Measurements from ENCODE around the gene XYLT1.

DNA sequence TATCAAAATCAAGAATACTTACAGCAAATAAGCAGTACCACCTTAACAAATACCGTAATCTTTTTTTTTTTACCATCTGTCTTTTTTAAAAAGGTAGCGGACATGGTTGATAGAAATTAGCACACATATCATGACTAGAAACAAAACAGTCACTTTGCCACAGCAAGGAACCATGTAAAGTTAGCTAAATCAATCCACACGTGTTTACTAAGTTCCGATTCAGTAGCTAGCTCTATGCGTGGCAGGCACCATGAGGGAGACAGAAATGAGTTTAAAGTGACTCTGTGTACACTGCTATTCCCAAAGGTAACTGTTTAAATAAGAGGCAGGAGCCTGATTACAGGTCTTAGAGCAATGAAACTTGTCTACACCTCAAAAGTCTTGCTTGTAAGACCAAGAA lies 108.6 kb downstream of the XYLT1 start:
- no peak for TF ChIP-seq EZH2 (IDR thresholded peaks at IDR 0.05; ENCODE audit: borderline replicate concordance, control insufficient read depth, low read depth, low read length)
- no peak for TF ChIP-seq TCF7 (IDR thresholded peaks at IDR 0.05; ENCODE audit: borderline replicate concordance)
- TF ChIP-seq, protein P1, sequence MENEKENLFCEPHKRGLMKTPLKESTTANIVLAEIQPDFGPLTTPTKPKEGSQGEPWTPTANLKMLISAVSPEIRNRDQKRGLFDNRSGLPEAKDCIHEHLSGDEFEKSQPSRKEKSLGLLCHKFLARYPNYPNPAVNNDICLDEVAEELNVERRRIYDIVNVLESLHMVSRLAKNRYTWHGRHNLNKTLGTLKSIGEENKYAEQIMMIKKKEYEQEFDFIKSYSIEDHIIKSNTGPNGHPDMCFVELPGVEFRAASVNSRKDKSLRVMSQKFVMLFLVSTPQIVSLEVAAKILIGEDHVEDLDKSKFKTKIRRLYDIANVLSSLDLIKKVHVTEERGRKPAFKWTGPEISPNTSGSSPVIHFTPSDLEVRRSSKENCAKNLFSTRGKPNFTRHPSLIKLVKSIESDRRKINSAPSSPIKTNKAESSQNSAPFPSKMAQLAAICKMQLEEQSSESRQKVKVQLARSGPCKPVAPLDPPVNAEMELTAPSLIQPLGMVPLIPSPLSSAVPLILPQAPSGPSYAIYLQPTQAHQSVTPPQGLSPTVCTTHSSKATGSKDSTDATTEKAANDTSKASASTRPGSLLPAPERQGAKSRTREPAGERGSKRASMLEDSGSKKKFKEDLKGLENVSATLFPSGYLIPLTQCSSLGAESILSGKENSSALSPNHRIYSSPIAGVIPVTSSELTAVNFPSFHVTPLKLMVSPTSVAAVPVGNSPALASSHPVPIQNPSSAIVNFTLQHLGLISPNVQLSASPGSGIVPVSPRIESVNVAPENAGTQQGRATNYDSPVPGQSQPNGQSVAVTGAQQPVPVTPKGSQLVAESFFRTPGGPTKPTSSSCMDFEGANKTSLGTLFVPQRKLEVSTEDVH (IDR thresholded peaks at IDR 0.05; ENCODE audit: low read depth, partially characterized antibody), result no peak
- TF ChIP-seq, protein P2, sequence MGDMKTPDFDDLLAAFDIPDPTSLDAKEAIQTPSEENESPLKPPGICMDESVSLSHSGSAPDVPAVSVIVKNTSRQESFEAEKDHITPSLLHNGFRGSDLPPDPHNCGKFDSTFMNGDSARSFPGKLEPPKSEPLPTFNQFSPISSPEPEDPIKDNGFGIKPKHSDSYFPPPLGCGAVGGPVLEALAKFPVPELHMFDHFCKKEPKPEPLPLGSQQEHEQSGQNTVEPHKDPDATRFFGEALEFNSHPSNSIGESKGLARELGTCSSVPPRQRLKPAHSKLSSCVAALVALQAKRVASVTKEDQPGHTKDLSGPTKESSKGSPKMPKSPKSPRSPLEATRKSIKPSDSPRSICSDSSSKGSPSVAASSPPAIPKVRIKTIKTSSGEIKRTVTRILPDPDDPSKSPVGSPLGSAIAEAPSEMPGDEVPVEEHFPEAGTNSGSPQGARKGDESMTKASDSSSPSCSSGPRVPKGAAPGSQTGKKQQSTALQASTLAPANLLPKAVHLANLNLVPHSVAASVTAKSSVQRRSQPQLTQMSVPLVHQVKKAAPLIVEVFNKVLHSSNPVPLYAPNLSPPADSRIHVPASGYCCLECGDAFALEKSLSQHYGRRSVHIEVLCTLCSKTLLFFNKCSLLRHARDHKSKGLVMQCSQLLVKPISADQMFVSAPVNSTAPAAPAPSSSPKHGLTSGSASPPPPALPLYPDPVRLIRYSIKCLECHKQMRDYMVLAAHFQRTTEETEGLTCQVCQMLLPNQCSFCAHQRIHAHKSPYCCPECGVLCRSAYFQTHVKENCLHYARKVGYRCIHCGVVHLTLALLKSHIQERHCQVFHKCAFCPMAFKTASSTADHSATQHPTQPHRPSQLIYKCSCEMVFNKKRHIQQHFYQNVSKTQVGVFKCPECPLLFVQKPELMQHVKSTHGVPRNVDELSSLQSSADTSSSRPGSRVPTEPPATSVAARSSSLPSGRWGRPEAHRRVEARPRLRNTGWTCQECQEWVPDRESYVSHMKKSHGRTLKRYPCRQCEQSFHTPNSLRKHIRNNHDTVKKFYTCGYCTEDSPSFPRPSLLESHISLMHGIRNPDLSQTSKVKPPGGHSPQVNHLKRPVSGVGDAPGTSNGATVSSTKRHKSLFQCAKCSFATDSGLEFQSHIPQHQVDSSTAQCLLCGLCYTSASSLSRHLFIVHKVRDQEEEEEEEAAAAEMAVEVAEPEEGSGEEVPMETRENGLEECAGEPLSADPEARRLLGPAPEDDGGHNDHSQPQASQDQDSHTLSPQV (IDR thresholded peaks at IDR 0.05), result no peak
- TF ChIP-seq, protein P3, sequence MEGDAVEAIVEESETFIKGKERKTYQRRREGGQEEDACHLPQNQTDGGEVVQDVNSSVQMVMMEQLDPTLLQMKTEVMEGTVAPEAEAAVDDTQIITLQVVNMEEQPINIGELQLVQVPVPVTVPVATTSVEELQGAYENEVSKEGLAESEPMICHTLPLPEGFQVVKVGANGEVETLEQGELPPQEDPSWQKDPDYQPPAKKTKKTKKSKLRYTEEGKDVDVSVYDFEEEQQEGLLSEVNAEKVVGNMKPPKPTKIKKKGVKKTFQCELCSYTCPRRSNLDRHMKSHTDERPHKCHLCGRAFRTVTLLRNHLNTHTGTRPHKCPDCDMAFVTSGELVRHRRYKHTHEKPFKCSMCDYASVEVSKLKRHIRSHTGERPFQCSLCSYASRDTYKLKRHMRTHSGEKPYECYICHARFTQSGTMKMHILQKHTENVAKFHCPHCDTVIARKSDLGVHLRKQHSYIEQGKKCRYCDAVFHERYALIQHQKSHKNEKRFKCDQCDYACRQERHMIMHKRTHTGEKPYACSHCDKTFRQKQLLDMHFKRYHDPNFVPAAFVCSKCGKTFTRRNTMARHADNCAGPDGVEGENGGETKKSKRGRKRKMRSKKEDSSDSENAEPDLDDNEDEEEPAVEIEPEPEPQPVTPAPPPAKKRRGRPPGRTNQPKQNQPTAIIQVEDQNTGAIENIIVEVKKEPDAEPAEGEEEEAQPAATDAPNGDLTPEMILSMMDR (IDR thresholded peaks at IDR 0.05 in 2 of 3, conservative IDR thresholded peaks at IDR 0.05 in 1 of 3; ENCODE audit: control insufficient read depth in 2 of 3, extremely low read depth in 1 of 3, insufficient read depth in 1 of 3, low read depth in 3 of 3, low read length in 3 of 3), result no peak
- no peak for TF ChIP-seq TBL1XR1 (IDR thresholded peaks at IDR 0.05; ENCODE audit: low read depth, low read length)
- TF ChIP-seq, protein P4, sequence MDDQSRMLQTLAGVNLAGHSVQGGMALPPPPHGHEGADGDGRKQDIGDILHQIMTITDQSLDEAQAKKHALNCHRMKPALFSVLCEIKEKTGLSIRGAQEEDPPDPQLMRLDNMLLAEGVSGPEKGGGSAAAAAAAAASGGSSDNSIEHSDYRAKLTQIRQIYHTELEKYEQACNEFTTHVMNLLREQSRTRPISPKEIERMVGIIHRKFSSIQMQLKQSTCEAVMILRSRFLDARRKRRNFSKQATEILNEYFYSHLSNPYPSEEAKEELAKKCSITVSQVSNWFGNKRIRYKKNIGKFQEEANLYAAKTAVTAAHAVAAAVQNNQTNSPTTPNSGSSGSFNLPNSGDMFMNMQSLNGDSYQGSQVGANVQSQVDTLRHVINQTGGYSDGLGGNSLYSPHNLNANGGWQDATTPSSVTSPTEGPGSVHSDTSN (IDR thresholded peaks at IDR 0.05; ENCODE audit: insufficient replicate concordance, low read depth, low read length), result no peak
- TF ChIP-seq RB1 (IDR thresholded peaks at IDR 0.05; ENCODE audit: borderline replicate concordance), result no peak
- no peak for TF ChIP-seq CHD2 (IDR thresholded peaks at IDR 0.05; ENCODE audit: borderline replicate concordance, low read depth, low read length)
- TF ChIP-seq, protein P5, sequence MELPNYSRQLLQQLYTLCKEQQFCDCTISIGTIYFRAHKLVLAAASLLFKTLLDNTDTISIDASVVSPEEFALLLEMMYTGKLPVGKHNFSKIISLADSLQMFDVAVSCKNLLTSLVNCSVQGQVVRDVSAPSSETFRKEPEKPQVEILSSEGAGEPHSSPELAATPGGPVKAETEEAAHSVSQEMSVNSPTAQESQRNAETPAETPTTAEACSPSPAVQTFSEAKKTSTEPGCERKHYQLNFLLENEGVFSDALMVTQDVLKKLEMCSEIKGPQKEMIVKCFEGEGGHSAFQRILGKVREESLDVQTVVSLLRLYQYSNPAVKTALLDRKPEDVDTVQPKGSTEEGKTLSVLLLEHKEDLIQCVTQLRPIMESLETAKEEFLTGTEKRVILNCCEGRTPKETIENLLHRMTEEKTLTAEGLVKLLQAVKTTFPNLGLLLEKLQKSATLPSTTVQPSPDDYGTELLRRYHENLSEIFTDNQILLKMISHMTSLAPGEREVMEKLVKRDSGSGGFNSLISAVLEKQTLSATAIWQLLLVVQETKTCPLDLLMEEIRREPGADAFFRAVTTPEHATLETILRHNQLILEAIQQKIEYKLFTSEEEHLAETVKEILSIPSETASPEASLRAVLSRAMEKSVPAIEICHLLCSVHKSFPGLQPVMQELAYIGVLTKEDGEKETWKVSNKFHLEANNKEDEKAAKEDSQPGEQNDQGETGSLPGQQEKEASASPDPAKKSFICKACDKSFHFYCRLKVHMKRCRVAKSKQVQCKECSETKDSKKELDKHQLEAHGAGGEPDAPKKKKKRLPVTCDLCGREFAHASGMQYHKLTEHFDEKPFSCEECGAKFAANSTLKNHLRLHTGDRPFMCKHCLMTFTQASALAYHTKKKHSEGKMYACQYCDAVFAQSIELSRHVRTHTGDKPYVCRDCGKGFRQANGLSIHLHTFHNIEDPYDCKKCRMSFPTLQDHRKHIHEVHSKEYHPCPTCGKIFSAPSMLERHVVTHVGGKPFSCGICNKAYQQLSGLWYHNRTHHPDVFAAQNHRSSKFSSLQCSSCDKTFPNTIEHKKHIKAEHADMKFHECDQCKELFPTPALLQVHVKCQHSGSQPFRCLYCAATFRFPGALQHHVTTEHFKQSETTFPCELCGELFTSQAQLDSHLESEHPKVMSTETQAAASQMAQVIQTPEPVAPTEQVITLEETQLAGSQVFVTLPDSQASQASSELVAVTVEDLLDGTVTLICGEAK (IDR thresholded peaks at IDR 0.05; ENCODE audit: borderline replicate concordance), result no peak

Measured in GM12878 (cell line).